Spleen (tissue), 11 donors: ENCODE measurements around the gene OPCML. TPM values are rescaled to one million over a fixed set of nuclear protein-coding genes. Genes with fewer than 3 reads are reported as not detected.

Experiments
- DNase-seq: peaks from one replicate; pipeline ENCODE4 v3.0.0-alpha.2; 2020
- H3K27ac ChIP-seq, 8 donors: fragments of 200-600 bp; sonication (generic) in 7 of 8; 1 replicate in 4 of 8; 2 replicates in 4 of 8; pipeline versions ENCODE4 v1.5.0 to v1.8.0; 2016 to 2021; ENCODE audit warnings: inconsistent platforms in 4 of 8, mild to moderate bottlenecking in 4 of 8, moderate library complexity in 1 of 8
- H3K27me3 ChIP-seq, 7 donors: fragments of 200-600 bp; sonication (generic) in 6 of 7; replicated peaks in 1 of 7; 1 replicate in 4 of 7; 2 replicates in 3 of 7; pipeline versions ENCODE4 v1.5.0 to v1.8.0; 2016 to 2021; ENCODE audit warnings: inconsistent platforms in 3 of 7, mild to moderate bottlenecking in 1 of 7
- H3K36me3 ChIP-seq, 6 donors: fragments of 200-600 bp; sonication (generic) in 5 of 6; 1 replicate in 4 of 6; 2 replicates in 2 of 6; pipeline versions ENCODE4 v1.5.0 to v1.8.0; 2016 to 2021; ENCODE audit warnings: inconsistent platforms in 2 of 6
- H3K4me1 ChIP-seq, 6 donors: fragments of 200-600 bp; sonication (generic) in 5 of 6; 1 replicate in 3 of 6; 2 replicates in 3 of 6; pipeline versions ENCODE4 v1.5.0 to v1.8.0; 2016 to 2021; ENCODE audit warnings: inconsistent platforms in 3 of 6
- H3K4me3 ChIP-seq, 8 donors: fragments of 200-600 bp; sonication (generic) in 7 of 8; 1 replicate in 4 of 8; 2 replicates in 4 of 8; pipeline versions ENCODE4 v1.5.0 to v1.8.0; 2016 to 2021; ENCODE audit warnings: inconsistent platforms in 4 of 8, mild to moderate bottlenecking in 4 of 8, moderate library complexity in 2 of 8
- H3K9me3 ChIP-seq, 8 donors: fragments of 200-600 bp; sonication (generic) in 7 of 8; 1 replicate in 4 of 8; 2 replicates in 4 of 8; pipeline versions ENCODE4 v1.5.0 to v1.8.0; 2016 to 2021; ENCODE audit warnings: inconsistent platforms in 4 of 8
- POLR2A ChIP-seq, 3 donors: fragments of 450-650 bp; IDR thresholded peaks; one replicate each; pipeline ENCODE4 v1.5.1; 2017; ENCODE audit warnings: antibody characterized with exemption in 3 of 3, mild to moderate bottlenecking in 1 of 3
- POLR2AphosphoS5 ChIP-seq, 3 donors: sonication (generic); formaldehyde crosslinking; IDR thresholded peaks; one replicate each; pipeline ENCODE4 v1.5.1; 2017; ENCODE audit warnings: antibody characterized with exemption in 3 of 3
- WGBS, 5 donors: extraction: QIAGEN DNeasy Blood & Tissue Kit in 3 of 5; methylation state at CpG; one replicate each; pipeline versions ENCODE4 v1.1.5 to v1.1.7; 2013 to 2018; 5-methylcytosine and 5-hydroxymethylcytosine counted together
- intact Hi-C: fragments of 100-400 bp; cut with DNase I; formaldehyde crosslinking; loops from one replicate; pipeline ENCODE4 v1.15.0; 2023; ENCODE audit warnings: low total_unique reads
- polyA plus RNA-seq, 3 donors: library from polyadenylated mRNA; stranded (reverse); fragments of 200-250 nt; gene quantifications; one replicate each; pipeline ENCODE4 v1.2.1, GENCODE V29; 2013
- total RNA-seq, 7 donors: library from RNA; depleted of rRNA in 3 of 7; stranded (reverse); fragments of >200 nt in 3 of 7; fragmentation: NEBNext Ultra II Directional in 4 of 7; extraction: Animal tissue kit (Norgen Biotek cat#: 25700) in 4 of 7; gene quantifications; one replicate each; pipeline versions ENCODE4 v1.1.0 to v1.2.1, GENCODE V29; 2016 to 2021
- TF ChIP-seq, protein P1 (sequence below), 11 experiments: fragments of 200-600 bp in 7 of 11; fragments of 450-650 bp in 4 of 11; sonication (generic) in 4 of 11; IDR thresholded peaks in 8 of 11; conservative IDR thresholded peaks in 3 of 11; 1 replicate in 7 of 11; 2 replicates in 4 of 11; pipeline versions ENCODE4 v1.4.0 to v1.8.0; 2016 to 2021; ENCODE audit warnings: antibody characterized with exemption in 11 of 11, inconsistent platforms in 4 of 11, mild to moderate bottlenecking in 1 of 11
- donor health status: healthy with polysubstance abuse.
- donor health status: DM: no; HTN: no; CAD: no; lungs with moderate emphysema.
- donor health status: DM: no; HTN: no; CAD: no.
- donor health status: Bipolar disorder and iron deficiency.
- donor health status: healthy.
- donor health status: DM: no; HTN: no; CAD: no.
- donor health status: DM: yes; HTN: yes; CAD: no.

Gene OPCML
- total and polyA plus RNA-seq, 10 donors, result 0.09 to 10.7 (median 3.1) TPM

DNA sequence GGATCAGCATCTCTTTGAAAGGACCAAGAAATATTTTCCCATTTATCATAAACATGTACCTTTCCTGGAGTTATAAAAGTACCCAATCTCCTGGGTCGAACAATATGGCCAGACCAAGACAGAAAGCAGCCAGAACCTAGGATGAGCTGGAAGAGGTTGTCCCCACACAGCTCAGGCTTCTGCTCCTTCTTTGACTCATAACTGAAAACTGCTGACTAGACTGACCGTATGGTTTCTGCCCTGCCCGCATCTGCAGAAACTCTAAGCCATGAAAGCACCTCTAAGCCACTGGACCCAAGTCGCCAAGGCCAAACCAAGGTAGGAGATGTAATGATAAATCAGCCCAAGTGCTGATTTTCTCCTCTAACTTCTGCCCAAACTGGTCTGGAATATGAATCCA lies 129.8 kb downstream of the OPCML start:
- H3K27ac ChIP-seq, result no peak overlapping the region
- no peaks in the 10 kb centered on the region for H3K27me3 ChIP-seq
- no peaks in the 10 kb centered on the region for H3K36me3 ChIP-seq
- intact Hi-C loops, result no loop called here
- DNase-seq, result no peak
- no peaks in the 10 kb centered on the region for H3K9me3 ChIP-seq
- H3K4me1 ChIP-seq, result no peaks in the 10 kb centered on the region
- TF ChIP-seq POLR2A (IDR thresholded peaks at IDR 0.05), result no peak
- TF ChIP-seq, protein P1, sequence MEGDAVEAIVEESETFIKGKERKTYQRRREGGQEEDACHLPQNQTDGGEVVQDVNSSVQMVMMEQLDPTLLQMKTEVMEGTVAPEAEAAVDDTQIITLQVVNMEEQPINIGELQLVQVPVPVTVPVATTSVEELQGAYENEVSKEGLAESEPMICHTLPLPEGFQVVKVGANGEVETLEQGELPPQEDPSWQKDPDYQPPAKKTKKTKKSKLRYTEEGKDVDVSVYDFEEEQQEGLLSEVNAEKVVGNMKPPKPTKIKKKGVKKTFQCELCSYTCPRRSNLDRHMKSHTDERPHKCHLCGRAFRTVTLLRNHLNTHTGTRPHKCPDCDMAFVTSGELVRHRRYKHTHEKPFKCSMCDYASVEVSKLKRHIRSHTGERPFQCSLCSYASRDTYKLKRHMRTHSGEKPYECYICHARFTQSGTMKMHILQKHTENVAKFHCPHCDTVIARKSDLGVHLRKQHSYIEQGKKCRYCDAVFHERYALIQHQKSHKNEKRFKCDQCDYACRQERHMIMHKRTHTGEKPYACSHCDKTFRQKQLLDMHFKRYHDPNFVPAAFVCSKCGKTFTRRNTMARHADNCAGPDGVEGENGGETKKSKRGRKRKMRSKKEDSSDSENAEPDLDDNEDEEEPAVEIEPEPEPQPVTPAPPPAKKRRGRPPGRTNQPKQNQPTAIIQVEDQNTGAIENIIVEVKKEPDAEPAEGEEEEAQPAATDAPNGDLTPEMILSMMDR (IDR thresholded peaks at IDR 0.05 in 8 of 11, conservative IDR thresholded peaks at IDR 0.05 in 3 of 11), result no peak
- TF ChIP-seq POLR2AphosphoS5 (IDR thresholded peaks at IDR 0.05), result no peak
- no peak overlapping the region for H3K4me3 ChIP-seq
- WGBS, 5 donors, result 82 to 94% (median 84%) methylated on average over 4 of the region's 4 CpGs

DNA sequence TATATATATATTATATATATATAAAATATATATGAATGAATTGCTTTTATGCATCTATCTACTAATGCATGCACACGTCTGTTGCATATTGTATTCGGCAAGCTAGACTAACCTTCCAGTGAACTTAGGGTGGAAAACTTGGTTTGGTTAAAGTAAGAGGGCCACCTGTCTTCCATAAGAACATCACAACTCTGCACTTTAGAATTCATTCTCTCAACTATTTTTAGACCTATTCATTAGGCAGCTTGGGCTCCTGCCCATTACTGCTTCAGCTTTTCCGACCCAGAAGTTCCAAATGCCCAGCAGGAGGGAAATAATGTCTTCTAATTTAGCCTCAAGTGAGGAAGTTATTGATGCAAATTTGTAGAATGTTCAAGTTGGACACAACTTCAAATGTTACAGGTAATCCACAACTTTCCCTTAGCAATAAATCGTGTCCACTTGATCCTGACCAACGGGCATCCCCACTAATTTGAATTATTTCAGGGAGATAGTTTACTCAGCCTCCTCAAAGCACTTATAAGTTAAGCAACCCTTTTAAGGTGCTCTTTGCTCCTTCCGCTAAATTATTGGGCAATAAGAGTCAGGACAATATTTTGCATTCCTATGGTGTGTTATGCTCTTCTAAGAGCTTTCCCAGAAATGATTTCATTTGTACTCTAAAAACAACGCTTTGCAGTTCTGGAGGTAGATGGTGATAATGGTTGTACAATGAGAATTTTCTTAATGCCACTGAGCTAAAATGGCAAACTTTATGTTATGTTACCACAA lies 132.3 kb downstream of the OPCML start:
- TF ChIP-seq POLR2AphosphoS5 (IDR thresholded peaks at IDR 0.05) (no peak), POLR2A (IDR thresholded peaks at IDR 0.05) (no peak)
- TF ChIP-seq, protein P1 (IDR thresholded peaks at IDR 0.05 in 8 of 11, conservative IDR thresholded peaks at IDR 0.05 in 3 of 11), result no peak
- DNase-seq, result no peak
- no peak overlapping the region for H3K27ac ChIP-seq
- intact Hi-C loops, result no loop called here
- no peaks in the 10 kb centered on the region for H3K9me3 ChIP-seq
- WGBS, 5 donors, result 81 to 89% (median 85%) methylated on average over 7 of the region's 7 CpGs
- no peaks in the 10 kb centered on the region for H3K4me1 ChIP-seq
- no peaks in the 10 kb centered on the region for H3K27me3 ChIP-seq
- no peak overlapping the region for H3K4me3 ChIP-seq
- no peaks in the 10 kb centered on the region for H3K36me3 ChIP-seq

DNA sequence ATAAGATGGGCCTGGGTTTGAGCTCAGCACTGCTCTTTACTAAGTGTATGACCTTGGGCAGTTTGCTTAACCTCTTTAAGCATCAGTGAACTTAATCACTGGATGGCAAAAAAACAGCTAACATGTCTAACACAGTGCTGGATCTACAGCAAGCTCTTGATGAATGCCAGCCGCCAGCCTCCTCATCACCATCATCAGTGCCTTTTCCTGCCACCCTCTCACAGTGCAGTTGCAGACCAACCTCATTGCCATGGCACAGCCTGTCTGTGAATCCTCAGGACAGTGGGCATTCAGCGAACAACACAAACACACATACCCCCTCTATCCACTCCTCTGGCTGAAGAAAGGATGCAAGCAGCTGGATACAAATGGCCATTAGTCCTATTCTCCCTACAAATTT lies 133.0 kb downstream of the OPCML start:
- intact Hi-C loops, result no loop called here
- Histone ChIP-seq H3K9me3 (no peaks in the 10 kb centered on the region), H3K36me3 (no peaks in the 10 kb centered on the region), H3K27me3 (no peaks in the 10 kb centered on the region), H3K4me3 (no peak overlapping the region), H3K4me1 (no peaks in the 10 kb centered on the region), H3K27ac (no peak overlapping the region)
- 70 to 94% (median 89%) methylated on average over 2 of the region's 2 CpGs for WGBS, 5 donors
- TF ChIP-seq POLR2AphosphoS5 (IDR thresholded peaks at IDR 0.05), result no peak
- TF ChIP-seq, protein P1 (IDR thresholded peaks at IDR 0.05 in 8 of 11, conservative IDR thresholded peaks at IDR 0.05 in 3 of 11), result no peak
- TF ChIP-seq POLR2A (IDR thresholded peaks at IDR 0.05), result no peak
- DNase-seq, result no peak

DNA sequence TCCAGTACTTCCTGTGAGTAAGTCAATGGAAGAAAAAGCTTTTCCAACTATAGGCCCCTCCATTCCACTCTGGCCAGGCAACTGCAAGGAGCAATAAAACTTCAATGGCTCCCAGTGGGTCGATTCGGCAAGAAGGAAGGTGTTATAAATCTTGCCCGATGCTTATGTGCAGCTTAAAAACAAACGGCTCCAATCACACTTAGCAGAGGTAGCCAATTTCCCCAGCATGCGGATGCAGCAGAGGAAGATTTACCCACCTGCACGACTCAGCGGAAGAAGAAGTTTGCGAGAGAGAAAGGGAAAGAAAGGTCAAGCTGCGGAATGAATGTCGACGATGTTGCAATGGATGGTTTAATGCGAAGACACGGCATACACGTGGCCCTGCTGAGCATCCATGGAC lies 141.5 kb downstream of the OPCML start:
- Histone ChIP-seq H3K4me1 (no peaks in the 10 kb centered on the region), H3K27me3 (no peaks in the 10 kb centered on the region), H3K9me3 (no peaks in the 10 kb centered on the region), H3K4me3 (no peak overlapping the region), H3K36me3 (no peaks in the 10 kb centered on the region), H3K27ac (no peak overlapping the region)
- TF ChIP-seq POLR2A (IDR thresholded peaks at IDR 0.05) (no peak), POLR2AphosphoS5 (IDR thresholded peaks at IDR 0.05) (no peak)
- TF ChIP-seq, protein P1 (IDR thresholded peaks at IDR 0.05 in 8 of 11, conservative IDR thresholded peaks at IDR 0.05 in 3 of 11), result no peak
- intact Hi-C loops, result no loop called here
- DNase-seq, result no peak
- WGBS, 5 donors, result 78 to 89% (median 83%) methylated on average over 14 of the region's 14 CpGs
